Frontal cortex (tissue), 4 donors: ENCODE data around the gene PLCH2. TPM values are rescaled to one million over a fixed set of nuclear protein-coding genes. Genes with fewer than 3 reads are reported as not detected.

Experiments
- DNase-seq, 2 donors: peaks; one replicate each; pipeline ENCODE4 v3.0.0; 2012; ENCODE audit warnings: low spot score in 2 of 2
- FAIRE-seq: peaks from 2 replicates; lab custom pipeline; 2012; peaks lifted over from hg19 to GRCh38; lab: Jason Lieb, UNC
- total RNA-seq: library from RNA; depleted of rRNA; stranded (reverse); fragments of >200 nt; gene quantifications from one replicate; pipeline ENCODE4 v1.2.3, GENCODE V29; 2014
- donor health status: control.
- donor health status: control.
- donor health status: control.

The PLCH2 gene
- total RNA-seq, 1 donor from 2014 or later = 9.0 TPM

DNA sequence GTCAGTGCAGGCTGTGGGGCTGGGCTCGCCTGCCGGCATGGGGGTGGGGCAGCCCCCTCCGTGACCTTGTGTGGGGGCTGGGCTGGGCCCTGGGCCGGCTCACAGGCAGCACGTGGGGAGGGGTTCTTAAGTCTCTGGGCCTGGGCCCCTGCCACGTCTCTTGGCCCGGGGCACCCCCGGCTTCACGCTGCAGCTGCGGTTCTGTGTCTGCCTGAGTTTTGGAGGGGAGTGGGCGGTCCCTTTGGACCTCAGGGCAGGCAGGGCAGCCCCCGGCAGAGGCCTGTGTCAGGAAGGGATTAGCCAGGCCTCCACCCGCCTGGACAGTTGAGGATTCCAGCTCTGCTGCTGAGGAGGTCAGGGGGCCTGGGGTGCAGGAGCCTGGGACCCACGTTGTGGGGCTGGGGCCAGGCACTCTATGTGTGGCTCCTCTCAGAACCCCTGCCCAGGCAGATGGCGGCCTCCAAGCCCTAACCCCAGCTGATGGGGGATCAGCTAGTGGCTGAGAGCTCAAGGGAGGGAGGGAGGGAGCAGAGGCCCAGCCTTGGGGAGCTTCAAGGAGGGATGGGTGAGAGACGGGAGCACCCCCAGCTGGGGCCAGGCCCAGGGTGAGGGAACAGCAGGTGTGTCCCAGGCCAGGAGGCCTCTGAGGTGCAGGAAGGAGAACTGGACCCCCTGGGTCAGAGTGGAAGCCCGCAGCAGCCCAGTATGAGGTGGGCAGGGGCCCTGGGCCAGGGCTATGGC is 1.8 kb upstream of the PLCH2 start:
- no peak for DNase-seq
- FAIRE-seq = no peak

DNA sequence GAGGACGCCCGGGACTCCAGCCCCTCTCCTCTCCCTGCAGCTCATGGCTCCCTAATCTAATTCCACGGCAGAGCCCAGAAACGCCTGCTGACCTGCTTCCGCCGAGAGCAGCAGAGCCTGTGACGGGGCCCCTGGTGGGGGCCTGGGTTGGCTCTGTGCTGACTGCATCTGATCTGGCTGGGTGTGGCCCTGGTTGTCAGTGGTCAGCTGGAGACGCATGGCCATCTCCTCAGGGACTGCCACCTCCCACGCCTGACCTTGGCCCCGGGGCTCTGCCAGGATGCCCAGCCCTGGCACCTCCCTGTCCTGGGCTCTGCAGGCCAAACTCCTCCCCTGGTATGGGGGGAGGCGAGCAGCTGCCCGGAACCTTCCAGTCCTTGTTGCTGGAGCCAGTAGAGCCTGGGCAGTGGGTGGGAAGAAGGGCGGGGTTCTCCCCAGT is 1.1 kb upstream of the PLCH2 start:
- DNase-seq = no peak
- FAIRE-seq = no peak

DNA sequence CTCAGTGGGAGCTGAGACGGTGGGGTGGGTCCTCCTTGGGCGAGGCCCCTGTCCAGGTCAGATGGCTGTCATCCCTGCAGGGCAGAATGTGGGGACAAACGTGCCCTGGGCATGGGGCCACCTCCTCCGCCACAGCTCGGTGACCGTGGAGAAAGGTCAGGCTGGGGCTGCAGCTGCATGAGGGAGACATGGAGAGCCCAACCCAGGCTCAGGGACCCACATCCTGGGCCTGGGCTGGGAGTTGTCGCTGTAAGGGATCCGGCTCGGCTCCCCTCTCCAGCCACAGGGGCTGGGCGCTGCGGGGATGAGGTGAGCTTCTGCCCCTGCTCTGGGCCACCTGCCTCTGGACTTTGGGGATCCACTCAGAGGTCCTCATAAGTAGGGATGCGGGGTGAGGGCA is 518 bp upstream of the PLCH2 start:
- DNase-seq (no peak), FAIRE-seq (no peak)

DNA sequence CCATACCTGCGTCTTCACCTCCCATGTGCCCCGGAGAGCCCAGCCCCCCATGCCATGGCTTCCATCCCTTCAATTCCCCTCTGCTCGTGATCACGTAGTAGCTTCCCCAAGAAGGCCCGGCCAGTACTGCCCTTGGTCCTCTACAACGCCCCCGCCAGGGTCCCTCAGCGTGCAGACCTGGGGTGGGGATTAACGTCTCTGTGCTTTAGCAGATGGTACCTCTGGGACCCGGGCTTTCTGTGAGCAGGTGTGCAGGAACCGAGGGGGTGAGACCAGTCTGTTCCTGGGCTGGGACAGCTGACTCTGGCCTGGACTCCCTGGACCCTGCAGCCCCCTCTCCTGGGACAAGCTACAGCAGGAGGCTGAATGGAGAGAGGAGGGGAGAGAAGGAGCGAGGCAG is 1.2 kb downstream of the PLCH2 start:
- DNase-seq = no peak
- FAIRE-seq = no peak

DNA sequence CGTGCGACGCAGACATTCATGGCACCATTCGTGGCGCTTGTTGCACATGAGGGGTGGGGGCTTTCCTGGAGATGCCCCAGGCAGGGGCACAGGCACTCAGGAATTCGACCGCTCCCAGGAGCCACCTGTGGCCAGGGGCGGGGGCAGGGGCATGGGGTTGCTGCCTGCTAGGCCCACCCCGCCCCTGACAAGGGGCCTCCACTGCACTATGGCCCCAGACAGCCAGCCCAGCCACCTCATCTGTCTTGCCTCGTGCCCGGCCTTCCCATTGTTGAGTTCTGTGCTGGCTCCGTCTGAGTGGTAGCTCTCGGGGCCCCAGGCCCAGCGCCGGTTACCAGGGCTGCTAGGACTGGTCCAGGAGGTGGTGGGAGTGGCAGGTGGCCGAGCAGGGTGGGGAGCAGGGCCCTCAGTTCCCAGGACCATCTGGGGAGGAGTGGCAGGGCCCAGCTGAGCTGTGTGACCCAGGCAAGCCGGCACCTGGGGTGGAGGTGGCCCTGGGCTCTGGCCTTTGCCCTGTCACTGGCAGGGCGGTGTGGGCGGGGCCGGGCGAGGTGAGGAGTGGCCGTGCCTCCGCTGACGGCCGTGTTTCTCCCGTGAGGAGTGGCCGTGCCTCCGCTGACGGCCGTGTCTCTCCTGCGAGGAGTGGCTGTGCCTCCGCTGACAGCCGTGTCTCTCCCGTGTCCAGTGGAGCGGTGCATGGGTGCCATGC is 1.9 kb downstream of the PLCH2 start:
- DNase-seq = no peak
- no peak for FAIRE-seq

DNA sequence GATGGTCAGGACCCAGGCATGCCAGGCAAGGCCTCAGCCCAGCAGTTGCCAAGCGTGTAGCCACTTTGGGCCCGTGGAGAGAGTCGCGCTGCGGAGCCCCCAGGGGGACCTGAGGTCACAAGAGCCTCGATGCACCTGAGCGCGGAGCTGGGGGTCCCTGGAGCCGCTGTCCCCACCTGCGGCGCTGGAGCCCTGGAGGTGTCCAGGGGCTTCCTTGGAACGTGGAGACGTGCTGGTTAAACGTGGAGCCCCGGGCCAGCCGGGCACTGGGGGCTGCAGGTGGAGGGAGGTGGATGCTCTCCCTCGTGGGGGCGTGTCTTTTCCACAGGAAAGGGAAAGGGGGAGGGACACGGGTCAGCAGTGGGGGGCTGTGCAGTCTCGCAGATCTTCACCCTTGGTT is 3.1 kb downstream of the PLCH2 start:
- FAIRE-seq (no peak), DNase-seq (no peak)

DNA sequence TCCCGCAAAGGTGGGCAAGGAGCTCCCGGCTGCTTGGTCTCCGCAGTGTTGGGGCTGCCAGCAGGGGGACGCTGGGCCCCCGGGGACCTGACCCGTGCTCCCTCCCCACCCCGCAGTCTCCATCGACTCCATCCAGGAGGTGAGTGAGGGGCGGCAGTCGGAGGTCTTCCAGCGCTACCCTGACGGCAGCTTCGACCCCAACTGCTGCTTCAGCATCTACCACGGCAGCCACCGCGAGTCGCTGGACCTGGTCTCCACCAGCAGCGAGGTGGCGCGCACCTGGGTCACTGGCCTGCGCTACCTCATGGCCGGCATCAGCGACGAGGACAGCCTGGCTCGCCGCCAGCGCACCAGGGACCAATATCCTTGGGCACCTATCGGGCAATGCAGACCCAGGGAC is 3.5 kb downstream of the PLCH2 start:
- DNase-seq (no peak), FAIRE-seq (no peak)

DNA sequence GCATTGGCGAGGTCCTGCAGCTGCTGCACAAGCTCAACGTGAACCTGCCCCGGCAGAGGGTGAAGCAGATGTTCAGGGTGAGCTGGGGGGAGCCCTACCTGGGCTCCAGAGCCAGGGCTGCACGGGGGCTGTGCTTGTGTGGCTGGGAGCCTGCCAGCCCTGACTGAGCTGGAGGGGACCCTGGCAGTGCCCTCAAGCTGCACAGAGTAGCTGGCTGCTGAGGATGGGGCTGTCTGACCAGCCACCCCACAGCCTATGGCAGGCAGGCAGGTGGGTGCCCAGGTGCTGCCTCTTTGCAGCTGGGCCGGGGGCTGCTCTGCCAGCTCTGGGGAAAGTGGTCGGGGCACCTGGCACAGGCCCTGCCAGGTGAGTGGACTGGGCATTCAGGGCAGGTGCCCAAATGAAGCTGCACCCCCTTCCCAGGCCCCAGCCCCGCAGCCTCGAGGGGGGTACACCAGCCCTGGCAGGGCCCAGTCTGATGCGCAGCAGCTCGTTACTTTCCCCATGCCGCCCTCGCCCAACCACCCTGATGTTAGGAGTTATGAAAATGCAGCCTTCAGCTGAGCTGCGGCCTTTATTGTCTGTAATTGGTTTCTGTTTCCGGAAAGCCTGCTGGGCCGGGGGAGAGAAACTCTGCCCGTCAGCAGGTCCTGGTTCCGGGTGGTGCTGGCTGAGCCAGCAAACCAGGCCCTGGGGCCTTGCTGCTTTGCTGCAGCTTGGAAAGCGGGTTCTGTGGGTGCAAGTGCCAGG is 4.3 kb downstream of the PLCH2 start:
- no peak for DNase-seq

DNA sequence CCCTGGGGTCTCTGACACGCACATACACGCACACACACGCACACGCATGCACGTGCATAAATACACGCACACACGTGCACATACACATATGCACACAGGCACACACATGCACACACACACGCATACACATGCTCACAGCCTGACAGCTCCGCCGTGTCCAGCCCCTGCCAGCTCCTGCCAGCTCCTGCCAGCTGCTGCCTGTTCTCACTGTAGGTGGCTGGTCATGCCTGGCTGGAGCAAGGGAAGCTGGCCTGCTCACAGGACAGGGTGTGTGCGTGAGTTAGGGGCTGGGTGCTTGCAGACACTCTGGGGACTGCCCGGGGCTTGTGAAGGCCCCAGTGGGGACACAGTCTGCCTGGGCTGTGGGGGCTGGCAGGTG is 4.9 kb downstream of the PLCH2 start:
- FAIRE-seq = no peak
- no peak for DNase-seq

More for the DNA sequence above, 4.3 kb downstream of the PLCH2 start:
- FAIRE-seq = no peak

DNA sequence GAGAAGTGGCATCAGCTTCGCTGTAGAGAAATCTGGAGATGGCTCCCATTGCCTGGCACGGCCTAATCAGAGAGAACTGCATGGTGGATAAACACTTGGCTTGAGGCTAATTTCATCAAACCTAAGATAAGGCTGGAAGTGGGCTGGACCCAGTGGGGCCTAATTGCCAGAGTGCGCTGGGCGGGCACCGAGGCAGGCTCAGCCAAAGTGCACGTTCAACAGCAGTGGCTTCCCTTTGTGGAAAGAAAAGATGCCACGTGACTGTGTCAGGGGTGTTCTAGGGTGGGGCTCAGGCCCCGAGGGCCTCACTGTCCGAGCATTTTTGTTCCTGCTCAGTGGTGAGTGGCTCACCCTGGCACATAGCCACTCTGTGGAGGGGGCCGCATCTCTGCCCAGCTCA is 5.8 kb downstream of the PLCH2 start:
- no peak for FAIRE-seq
- DNase-seq = no peak

DNA sequence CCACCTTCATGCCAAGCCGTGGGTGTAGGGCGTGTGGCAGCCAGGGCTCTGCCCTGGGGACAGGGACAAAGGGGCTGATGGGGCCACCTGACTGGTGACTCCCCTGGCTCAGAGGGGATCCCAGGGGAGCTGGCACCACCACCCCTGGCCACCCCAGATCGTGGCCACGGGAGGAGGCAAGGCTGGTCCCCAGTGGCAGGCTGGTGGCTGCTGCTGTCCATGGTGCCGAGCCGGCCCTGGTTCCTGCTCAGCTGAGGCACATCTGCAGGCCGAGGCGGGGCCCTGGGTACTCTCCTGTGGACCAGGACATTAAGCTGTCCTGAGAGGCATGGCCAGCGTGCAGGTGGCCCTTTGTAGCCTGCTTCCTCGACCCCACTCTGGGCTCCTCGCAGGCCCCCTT is 6.5 kb downstream of the PLCH2 start:
- DNase-seq = no peak

DNA sequence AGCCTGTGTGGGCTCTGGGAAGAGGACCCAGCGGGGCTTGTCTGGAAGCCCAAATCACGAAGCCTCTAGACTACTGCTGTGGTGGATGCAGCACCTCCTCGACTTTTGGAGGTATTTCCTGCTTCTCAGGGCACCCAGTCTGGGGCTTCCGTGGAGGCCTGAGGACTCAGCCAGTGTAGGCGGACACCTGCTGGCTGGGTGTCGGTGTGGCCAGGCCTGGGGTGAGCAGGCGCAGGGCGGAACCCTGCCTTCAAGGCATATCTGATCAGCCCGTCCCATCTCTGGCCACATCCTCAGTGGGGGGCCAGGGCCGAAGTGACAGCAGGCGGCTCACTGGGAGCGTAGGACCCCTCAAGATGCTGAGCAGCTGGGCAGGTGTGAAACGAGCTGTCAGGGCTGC is 6.9 kb downstream of the PLCH2 start:
- FAIRE-seq (no peak), DNase-seq (no peak)

More for the DNA sequence above, 6.5 kb downstream of the PLCH2 start:
- no peak for FAIRE-seq

DNA sequence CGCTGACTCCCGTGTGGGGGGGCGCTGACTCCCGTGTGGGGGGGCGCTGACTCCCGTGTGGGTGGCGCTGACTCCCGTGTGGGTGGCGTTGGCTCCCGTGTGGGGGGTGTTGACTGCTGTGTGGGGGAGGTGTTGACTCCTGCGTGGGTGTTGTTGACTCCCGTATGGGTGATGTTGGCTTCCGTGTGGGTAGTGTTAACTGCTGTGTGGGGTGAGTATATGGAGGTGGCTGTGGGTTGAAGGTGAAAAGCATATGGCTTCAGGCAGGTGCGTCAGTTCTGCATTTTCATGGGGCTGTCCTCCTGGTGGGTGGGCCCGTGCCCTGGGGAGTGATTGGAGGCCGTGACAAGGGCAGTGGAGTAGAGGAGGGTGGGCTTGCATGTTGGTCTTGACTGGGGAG is 7.9 kb downstream of the PLCH2 start:
- no peak for FAIRE-seq
- peak in 1 of 2 donors; percentile 51 for DNase-seq

DNA sequence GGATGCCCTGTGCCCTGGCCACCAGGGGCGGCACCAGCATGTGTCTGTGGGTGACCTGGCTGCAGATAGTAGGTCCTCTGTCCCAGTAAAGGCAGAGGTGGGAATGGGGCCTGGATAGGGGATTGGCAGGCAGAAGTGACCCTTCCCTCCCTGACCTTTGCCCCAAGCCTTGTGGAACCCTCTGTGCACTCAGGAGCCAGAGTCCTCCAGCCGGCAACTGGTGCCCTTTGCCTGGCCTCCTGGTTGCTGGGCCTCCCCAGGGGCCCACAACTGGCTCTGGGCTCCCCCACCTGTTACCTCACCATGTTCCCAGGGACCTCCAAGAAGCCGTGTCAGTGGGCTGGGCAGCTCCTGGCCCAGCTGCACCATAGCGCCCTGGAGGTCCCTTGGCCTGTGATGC is 10.0 kb downstream of the PLCH2 start:
- FAIRE-seq (no peak), DNase-seq (no peak)

DNA sequence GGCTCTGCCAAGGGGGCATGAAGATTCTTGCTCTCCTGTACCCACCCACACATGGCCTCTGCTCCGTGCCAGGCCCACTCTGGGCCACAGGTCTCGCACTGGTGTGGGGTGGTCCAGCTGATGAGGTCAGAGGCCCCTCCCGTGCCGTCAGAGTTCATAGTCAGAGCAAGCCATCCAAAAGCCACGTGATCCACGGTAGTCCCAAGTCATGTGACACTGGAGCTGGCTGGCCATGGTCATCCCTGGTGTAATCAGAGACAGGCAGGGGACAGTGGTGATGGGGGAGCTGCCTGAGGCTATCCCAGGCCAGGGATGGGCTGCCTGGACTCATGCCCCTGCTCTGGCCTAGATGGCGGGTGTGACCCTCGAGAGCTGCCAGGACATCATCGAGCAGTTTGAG is 10.5 kb downstream of the PLCH2 start:
- DNase-seq = no peak
- FAIRE-seq = no peak

DNA sequence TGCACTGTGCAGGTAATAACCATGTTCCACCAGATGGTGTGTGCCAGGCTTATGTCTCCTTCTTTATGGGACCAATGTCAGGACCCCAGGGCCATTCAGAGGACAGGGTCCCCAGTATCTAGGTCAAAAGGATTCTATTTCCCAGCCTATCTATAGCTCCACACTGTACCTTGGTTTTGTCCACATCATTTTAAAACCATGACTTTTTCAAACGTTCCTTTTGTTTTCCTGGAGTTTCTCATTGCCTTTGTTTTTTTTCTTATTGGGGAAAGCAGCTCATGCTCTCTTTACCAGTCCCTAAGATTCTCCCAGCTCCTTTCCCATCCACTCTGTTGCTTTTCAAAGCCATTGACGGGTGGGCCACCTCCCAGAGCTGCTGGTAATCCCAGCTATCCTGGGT is 12.6 kb downstream of the PLCH2 start:
- FAIRE-seq (no peak), DNase-seq (no peak)

DNA sequence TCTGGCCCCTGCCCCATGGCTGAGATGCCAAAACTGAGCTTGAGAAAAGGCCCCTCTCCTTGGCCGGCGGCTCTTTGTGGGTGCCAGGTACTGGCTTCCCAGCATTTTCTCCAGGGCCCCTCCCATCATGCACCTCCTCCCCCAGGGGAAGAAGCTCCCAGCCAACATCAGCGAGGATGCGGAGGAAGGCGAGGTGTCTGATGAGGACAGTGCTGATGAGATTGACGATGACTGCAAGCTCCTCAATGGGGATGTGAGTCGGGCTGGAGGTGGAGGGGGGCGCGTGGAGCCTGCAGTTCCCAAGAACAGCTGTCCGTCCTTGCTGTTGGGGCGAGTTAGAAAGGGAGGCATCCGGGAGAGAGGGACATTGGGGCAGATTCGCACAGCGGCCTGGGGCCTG is 13.5 kb downstream of the PLCH2 start:
- DNase-seq = peak in 1 of 2 donors; percentile 50
- FAIRE-seq = no peak

DNA sequence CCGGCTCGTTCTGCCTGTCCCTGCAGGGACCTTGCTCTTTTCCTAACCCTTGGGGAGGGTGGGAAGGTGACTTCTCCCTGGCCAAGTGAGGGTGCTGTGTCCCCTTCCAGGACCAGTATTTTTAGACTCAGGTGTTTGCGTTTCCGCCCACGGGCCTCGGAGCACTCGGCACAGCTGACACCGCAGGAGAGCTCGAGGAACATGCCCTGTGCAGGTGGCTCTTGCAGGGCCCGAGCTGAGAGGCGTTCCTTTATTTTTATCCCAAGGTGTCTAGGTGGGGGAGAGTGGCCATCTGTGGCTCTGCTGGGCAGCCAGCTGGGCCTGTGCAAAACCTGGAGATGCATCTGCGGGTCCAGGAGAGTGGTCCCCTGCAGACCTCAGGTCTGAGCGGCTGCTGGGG is 16.0 kb downstream of the PLCH2 start:
- DNase-seq (no peak), FAIRE-seq (no peak)

DNA sequence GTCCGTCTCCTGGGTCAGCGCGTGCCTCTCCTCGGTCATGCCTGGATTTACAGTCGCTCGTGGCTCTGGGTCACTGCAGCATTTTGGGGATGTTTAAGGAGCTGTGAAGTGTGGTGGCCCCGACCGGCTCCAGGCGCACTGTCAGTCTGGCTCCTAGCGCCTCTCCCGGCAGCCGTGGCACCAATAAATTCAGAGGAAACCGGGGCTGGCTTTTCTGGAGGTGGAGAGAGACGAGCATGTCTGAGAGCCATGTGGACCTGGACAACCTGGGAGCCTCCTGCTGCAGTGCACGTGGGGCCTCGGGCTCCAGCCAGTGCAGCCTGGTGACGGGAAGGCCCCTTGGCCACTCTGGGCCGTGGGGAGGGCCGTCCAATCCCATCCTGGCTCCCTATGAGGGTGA is 17.1 kb downstream of the PLCH2 start:
- no peak for DNase-seq
- FAIRE-seq = no peak

DNA sequence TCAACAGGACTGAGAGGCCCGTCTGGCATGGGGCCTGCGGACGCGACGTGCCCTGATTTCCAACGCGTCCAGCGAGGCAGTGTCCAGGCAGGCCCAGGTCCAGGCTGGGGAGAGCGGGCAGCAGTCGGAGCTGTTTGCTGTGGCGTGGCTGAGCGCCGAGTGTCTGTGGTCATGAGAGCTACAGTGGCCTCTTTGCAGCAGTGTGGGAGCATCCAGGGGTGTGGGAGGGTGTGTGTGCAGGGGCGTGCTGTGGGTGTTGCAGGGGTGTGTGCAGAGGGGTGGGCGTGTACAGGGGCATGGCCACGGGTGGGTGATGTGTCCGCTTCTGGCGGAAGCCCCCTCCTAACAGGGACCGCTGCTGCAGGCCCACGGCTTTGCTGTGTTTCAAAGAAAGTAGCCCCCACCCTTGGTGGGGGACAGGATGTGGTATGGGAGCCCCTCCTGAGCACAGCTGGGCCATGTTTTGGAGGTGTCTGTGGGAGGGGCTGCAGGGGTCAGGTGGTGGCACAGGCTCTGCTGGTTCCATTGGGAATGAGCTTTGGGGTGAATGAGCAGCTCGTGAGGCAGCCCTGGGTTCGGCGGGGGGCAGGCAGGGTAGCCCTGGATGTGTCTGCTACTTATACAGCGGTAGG is 17.7 kb downstream of the PLCH2 start:
- FAIRE-seq (no peak), DNase-seq (peak; percentile 83 to 84)

DNA sequence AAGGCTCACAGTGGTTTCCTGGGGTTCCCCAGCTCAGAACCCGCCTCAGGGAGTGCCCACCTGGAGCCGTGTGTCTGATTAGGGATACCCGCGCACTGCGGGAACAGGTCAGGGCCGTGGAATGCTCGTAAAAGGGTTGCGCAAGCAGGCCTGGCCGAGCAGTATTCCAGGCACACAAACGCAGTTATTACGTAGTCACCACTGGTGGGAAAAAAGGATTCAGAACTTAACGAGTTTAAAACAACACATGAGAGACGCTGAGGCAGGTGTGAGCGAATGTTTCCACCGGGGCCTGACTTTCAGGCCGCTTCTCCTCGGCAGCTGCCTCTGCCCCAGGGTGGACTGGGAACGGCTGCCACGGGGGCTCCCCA is 18.2 kb downstream of the PLCH2 start:
- no peak for DNase-seq
- no peak for FAIRE-seq
